Activated T-cell treated with anti-CD3 and anti-CD28 coated beads, Interleukin-2, amount 50 U/mL, for 72 hours (primary cell): ENCODE data around the gene TAS2R40. TPM values are rescaled to one million over a fixed set of nuclear protein-coding genes. Genes with fewer than 3 reads are reported as not detected.

Experiments
- ATAC-seq, 2 donors: fragments of 150-1000 bp; cut with Tn5 transposase; replicated peaks in 1 of 2; 2 replicates each; pipeline ENCODE4 v1.10.0; 2021; ENCODE audit warnings: moderate library complexity in 2 of 2, mild to moderate bottlenecking in 1 of 2
- DNase-seq, 2 donors: peaks; one replicate each; pipeline ENCODE4 v3.0.0; 2021 to 2022; ENCODE audit warnings: mixed read lengths in 1 of 2
- H3K27ac Mint-ChIP-seq: one replicate; pipeline ENCODE4 v1.8.0; 2022; ENCODE audit warnings: mild to moderate bottlenecking, moderate library complexity, mixed read lengths
- H3K27me3 Mint-ChIP-seq: one replicate; pipeline ENCODE4 v1.8.0; 2022; ENCODE audit warnings: low read depth, mixed read lengths
- H3K36me3 Mint-ChIP-seq, 2 donors: one replicate each; pipeline ENCODE4 v1.8.0; 2022; ENCODE audit warnings: mixed read lengths in 2 of 2, mild to moderate bottlenecking in 1 of 2; ENCODE audit not compliant: insufficient read depth in 2 of 2
- H3K4me1 Mint-ChIP-seq: one replicate; pipeline ENCODE4 v1.8.0; 2022; ENCODE audit warnings: low read depth, mixed read lengths
- H3K4me3 Mint-ChIP-seq, 2 donors: one replicate each; pipeline ENCODE4 v1.8.0; 2022; ENCODE audit warnings: mild to moderate bottlenecking in 2 of 2, mixed read lengths in 2 of 2, moderate library complexity in 2 of 2
- H3K9me3 Mint-ChIP-seq, 2 donors: one replicate each; pipeline ENCODE4 v1.8.0; 2022; ENCODE audit warnings: mixed read lengths in 2 of 2
- total RNA-seq, 2 donors: library from RNA; stranded (reverse); gene quantifications; one replicate each; pipeline ENCODE4 v1.2.3, GENCODE V29; 2022

Gene TAS2R40
- total RNA-seq, 2 donors from 2014 or later, result not detected

DNA sequence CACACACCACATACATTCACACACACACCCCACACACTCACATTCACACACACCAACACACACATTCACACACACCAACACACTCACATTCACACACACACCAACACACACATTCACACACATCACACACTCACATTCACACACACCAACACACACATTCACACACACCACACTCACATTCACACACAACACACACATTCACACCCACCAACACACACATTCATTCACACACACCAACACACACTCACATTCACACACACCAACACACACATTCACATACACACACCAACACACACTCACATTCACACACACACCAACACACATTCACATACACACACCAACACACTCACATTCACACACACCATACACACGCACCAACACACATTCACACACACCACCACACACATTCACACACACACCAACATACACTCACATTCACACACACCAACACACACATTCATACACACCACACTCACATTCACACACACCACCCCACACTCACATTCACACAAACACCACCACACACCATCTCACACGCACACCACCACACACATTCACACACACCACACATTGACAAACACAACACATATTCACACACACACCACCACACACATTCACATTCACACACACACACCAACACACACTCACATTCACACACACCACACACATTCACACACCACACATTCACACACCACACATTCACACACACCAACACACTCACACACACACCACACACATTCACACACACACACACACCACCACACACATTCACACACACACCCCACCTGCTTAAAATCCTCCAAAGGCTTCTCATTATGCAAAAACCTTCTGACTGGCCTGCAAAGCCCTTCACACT lies 9.0 kb downstream of the TAS2R40 start:
- Mint-ChIP-seq H3K4me1 (no peaks in the 10 kb centered on the region), H3K9me3 (peaks cover 0 to 1% of the 10 kb centered on the region in 2 donors)
- ATAC-seq, result no peak

DNA sequence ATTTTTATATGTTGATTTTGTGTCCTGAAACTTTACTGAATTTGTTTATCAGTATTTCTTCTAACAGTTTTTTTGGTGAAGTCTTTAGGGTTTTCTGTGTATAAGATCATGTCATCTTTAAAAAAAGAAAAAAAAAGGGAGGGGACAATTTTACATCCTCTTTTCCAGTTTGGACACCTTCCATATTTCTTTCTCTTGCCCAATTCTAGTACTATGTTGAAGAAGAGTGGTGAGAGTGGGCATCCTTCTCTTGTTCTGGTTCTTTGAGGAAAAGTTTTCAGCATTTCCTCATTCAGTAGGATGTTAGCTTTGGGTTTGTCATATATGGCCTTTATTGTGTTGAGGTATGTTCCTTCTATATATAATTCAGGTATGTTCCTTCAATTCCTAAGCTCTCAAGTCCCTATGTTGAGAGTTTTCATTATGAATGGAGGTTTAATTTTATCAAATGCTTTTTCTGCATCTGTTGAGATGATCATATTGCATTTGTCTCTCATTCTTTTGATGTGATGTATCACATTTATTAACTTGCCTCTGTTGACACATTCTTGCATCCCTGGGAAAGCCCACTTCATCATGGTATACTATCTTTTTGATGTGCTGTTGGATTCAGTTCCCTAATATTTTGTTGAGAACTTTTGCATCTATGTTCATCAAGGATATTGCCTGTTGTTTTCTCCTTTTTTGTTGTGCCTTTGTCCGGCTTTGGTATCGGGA lies 12.1 kb downstream of the TAS2R40 start:
- Mint-ChIP-seq H3K36me3 (peaks cover 10 to 14% of the 10 kb centered on the region in 2 donors), H3K4me3 (no peak overlapping the region), H3K27ac (no peak overlapping the region), H3K4me1 (no peaks in the 10 kb centered on the region), H3K9me3 (peaks cover 6 to 13% of the 10 kb centered on the region in 2 donors), H3K27me3 (peaks cover 12% of the 10 kb centered on the region)
- ATAC-seq (no peak), DNase-seq (no peak)

More for the DNA sequence above, 9.0 kb downstream of the TAS2R40 start:
- H3K4me3 Mint-ChIP-seq, result no peak overlapping the region
- H3K36me3 Mint-ChIP-seq, result no peaks in the 10 kb centered on the region
- no peak for DNase-seq
- no peaks in the 10 kb centered on the region for H3K27me3 Mint-ChIP-seq
- H3K27ac Mint-ChIP-seq, result no peak overlapping the region

- Mint-ChIP-seq H3K27ac (no peak overlapping the region), H3K36me3 (peaks cover 10 to 14% of the 10 kb centered on the region in 2 donors), H3K4me1 (no peaks in the 10 kb centered on the region), H3K27me3 (peaks cover 12% of the 10 kb centered on the region), H3K9me3 (peaks cover 6 to 13% of the 10 kb centered on the region in 2 donors), H3K4me3 (no peak overlapping the region)
- DNase-seq (no peak), ATAC-seq (no peak)
These were observed 12.7 kb downstream of the TAS2R40 start for GRCh38 chr7:143234533-143234875.

- peaks cover 6 to 13% of the 10 kb centered on the region in 2 donors for H3K9me3 Mint-ChIP-seq
- no peak for ATAC-seq
These were observed 13.7 kb downstream of the TAS2R40 start for GRCh38 chr7:143235561-143235960.

GRCh38 chr7:143236408-143236990 lies 14.7 kb downstream of the TAS2R40 start:
- Mint-ChIP-seq H3K4me1 (peaks cover 17% of the 10 kb centered on the region), H3K36me3 (peaks cover 10 to 14% of the 10 kb centered on the region in 2 donors), H3K27me3 (peaks cover 12% of the 10 kb centered on the region), H3K9me3 (peaks cover 6 to 13% of the 10 kb centered on the region in 2 donors), H3K27ac (no peak overlapping the region), H3K4me3 (no peak overlapping the region)
- DNase-seq (no peak), ATAC-seq (no peak)

More at GRCh38 chr7:143235561-143235960, 13.7 kb downstream of the TAS2R40 start:
- Mint-ChIP-seq H3K27ac (no peak overlapping the region), H3K27me3 (peaks cover 12% of the 10 kb centered on the region), H3K4me3 (no peak overlapping the region), H3K4me1 (peaks cover 7% of the 10 kb centered on the region), H3K36me3 (peaks cover 10 to 14% of the 10 kb centered on the region in 2 donors)
- no peak for DNase-seq

DNA sequence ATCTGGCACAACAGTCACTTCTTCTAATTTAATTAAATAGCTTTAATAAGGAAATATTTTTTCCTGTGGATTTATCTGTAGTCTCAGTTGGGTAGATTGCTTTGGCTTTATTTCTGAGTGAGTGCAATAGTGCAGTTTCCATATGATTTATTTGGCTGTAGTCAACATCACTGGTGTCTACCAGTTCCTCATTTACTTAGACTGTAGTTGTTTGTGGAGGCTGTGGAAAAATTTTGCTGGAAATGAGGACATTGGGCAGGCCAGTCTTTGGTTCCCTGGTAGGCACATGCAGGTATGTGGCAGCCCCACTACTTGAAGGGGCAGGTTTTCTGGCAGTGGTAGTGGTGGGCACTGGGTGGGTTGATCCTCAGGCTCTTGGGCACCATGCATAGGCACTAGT lies 15.5 kb downstream of the TAS2R40 start:
- Mint-ChIP-seq H3K4me1 (peaks cover 22% of the 10 kb centered on the region), H3K27ac (no peak overlapping the region), H3K36me3 (peaks cover 13 to 14% of the 10 kb centered on the region in 2 donors), H3K27me3 (peaks cover 12% of the 10 kb centered on the region), H3K4me3 (no peak overlapping the region), H3K9me3 (peaks cover 6 to 13% of the 10 kb centered on the region in 2 donors)
- DNase-seq (no peak), ATAC-seq (no peak)

DNA sequence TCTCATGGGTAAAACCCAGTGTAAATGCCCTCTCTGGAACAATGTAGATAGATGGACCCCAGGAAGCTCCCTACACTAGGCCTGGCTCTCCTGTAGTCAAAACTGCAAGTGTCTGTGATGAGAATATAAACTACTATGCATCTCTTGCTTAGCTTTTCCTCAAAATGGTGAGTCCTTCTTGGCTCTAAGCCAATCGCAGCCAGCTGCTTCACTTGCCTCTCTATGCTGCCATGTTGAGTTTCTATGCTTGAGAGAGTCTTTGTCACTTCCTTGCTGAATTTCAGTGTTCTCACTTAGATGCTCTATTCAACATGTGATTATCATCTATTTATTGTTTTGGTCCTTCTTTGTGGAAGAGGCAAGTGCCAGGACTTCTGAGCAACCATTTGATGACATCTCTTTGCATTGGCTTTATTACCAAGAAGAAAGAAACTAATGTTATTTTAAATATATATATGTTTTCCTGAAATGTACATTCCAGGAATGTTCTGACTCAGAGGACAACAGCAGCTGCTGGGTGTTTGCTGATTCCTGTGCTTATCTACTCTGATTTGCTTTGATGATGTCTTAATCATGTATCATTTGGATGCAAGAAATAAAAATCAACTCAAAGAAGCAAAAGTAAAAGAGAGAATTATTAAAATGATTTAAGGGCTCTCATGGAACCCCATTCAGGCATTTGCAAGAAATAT lies 16.6 kb downstream of the TAS2R40 start:
- ATAC-seq (no peak), DNase-seq (no peak)
- Mint-ChIP-seq H3K4me1 (peaks cover 22% of the 10 kb centered on the region), H3K9me3 (peaks cover 6 to 13% of the 10 kb centered on the region in 2 donors), H3K27ac (no peak overlapping the region), H3K36me3 (peaks cover 13 to 14% of the 10 kb centered on the region in 2 donors), H3K4me3 (no peak overlapping the region), H3K27me3 (peaks cover 12% of the 10 kb centered on the region)

- H3K9me3 Mint-ChIP-seq, result peaks cover 6 to 13% of the 10 kb centered on the region in 2 donors
- H3K4me1 Mint-ChIP-seq, result peaks cover 35% of the 10 kb centered on the region
- DNase-seq, result no peak
- peak; percentile 26 for ATAC-seq
- H3K4me3 Mint-ChIP-seq, result peak overlapping the region in 1 of 2 donors; percentile 70
- H3K27ac Mint-ChIP-seq, result peak overlapping the region; percentile 67
- H3K36me3 Mint-ChIP-seq, result peaks cover 13 to 14% of the 10 kb centered on the region in 2 donors
- H3K27me3 Mint-ChIP-seq, result peaks cover 12% of the 10 kb centered on the region
These were observed 18.0 kb downstream of the TAS2R40 start for GRCh38 chr7:143239813-143240212.

- Mint-ChIP-seq H3K9me3 (peaks cover 6 to 13% of the 10 kb centered on the region in 2 donors), H3K4me1 (peaks cover 42% of the 10 kb centered on the region), H3K27ac (peak overlapping the region; percentile 77), H3K4me3 (peak overlapping the region; percentile 16 to 70), H3K36me3 (peaks cover 13 to 14% of the 10 kb centered on the region in 2 donors), H3K27me3 (peaks cover 12% of the 10 kb centered on the region)
- ATAC-seq (peak; percentile 79 to 83), DNase-seq (peak; percentile 70 to 74)
These were observed 18.7 kb downstream of the TAS2R40 start for GRCh38 chr7:143240291-143241168.

DNA sequence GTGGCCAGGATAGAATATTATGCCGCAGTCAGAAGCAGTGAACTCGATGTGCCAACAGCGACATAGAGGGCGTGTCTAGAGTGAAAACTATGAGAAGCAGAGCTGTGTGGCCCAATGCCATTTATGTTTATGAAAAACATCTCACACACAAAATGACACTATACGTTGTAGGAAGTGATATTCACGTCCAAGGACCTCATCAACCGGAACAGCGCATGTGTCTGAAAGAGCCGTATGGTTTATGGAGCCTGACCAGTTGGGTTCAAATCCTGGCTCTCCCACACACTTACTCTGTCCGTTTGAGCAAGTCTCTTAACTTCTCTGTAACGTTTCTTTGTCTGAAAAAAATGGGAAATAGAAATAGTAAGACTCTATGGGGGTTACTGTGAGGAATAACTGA lies 20.5 kb downstream of the TAS2R40 start:
- Mint-ChIP-seq H3K4me3 (no peak overlapping the region), H3K27me3 (no peaks in the 10 kb centered on the region), H3K27ac (no peak overlapping the region), H3K9me3 (peaks cover 3 to 4% of the 10 kb centered on the region in 2 donors), H3K36me3 (peaks cover 6 to 11% of the 10 kb centered on the region in 2 donors), H3K4me1 (peaks cover 60% of the 10 kb centered on the region)
- ATAC-seq (no peak), DNase-seq (no peak)

DNA sequence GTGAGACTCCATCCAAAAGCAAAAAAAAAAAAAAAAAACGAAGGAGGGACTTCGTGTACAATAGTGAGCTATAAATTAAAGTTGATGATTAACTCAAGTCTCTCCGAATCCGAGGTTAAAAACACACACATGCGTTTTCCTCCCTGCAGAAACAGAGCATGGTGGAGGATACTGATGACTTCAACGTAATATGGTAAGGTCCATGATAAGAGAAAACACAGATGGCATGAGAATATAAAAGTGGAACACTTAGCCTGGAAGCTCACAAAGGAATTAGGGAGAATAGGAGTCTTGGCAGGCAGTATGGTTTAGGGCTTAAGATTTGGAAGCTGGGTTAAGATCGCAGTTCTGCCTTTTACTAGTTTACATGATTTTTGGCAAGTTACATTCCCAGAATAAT lies 21.3 kb downstream of the TAS2R40 start:
- ATAC-seq (no peak), DNase-seq (no peak)
- peaks cover 6% of the 10 kb centered on the region in 2 donors for H3K36me3 Mint-ChIP-seq
- peaks cover 2 to 3% of the 10 kb centered on the region in 2 donors for H3K9me3 Mint-ChIP-seq
- H3K4me3 Mint-ChIP-seq, result no peak overlapping the region
- H3K27ac Mint-ChIP-seq, result no peak overlapping the region
- H3K4me1 Mint-ChIP-seq, result peaks cover 66% of the 10 kb centered on the region
- H3K27me3 Mint-ChIP-seq, result no peaks in the 10 kb centered on the region

GRCh38 chr7:143243614-143244013 lies 21.8 kb downstream of the TAS2R40 start:
- peaks cover 71% of the 10 kb centered on the region for H3K4me1 Mint-ChIP-seq
- H3K4me3 Mint-ChIP-seq, result peak overlapping the region; percentile 43 to 56
- DNase-seq (no peak), ATAC-seq (no peak)
- peaks cover 5 to 6% of the 10 kb centered on the region in 2 donors for H3K36me3 Mint-ChIP-seq
- peaks cover 3 to 4% of the 10 kb centered on the region in 2 donors for H3K9me3 Mint-ChIP-seq
- H3K27me3 Mint-ChIP-seq, result no peaks in the 10 kb centered on the region
- peak overlapping the region; percentile 48 for H3K27ac Mint-ChIP-seq
